Fibroblast of peridontal ligament (primary cell): ENCODE data around the gene TEX13B.
"Not testable (repeated sequence)": the region's sequence is repeated elsewhere in the genome, so short reads cannot be mapped to it uniquely, and the experiment has no call there.

Experiments used
- DNase-seq: peaks from one replicate; pipeline ENCODE4 v3.0.0-alpha.2; 2010; ENCODE audit errors: extremely low read depth

TEX13B gene

GRCh38 chrX:107982356-107982755, at the start of gene TEX13B:
TSS of gene TEX13B (minus strand) at chrX:107982370. CDS start at chrX:107982127, 243 bp downstream.
- DNase-seq: no peak

- no peak for DNase-seq
Measured at GRCh38 chrX:108029928-108030711, 48.0 kb upstream of the TEX13B start.

- no peak for DNase-seq
Measured at GRCh38 chrX:108028854-108029253, 46.7 kb upstream of the TEX13B start.

GRCh38 chrX:108025954-108026600, 43.9 kb upstream of the TEX13B start:
- DNase-seq: no peak

- no peak for DNase-seq
Measured at GRCh38 chrX:108025376-108025775, 43.2 kb upstream of the TEX13B start.

- DNase-seq: no peak
Measured at GRCh38 chrX:108022491-108023089, 40.4 kb upstream of the TEX13B start.

- peak; percentile 17 for DNase-seq
Measured at GRCh38 chrX:108020631-108021030, 38.5 kb upstream of the TEX13B start.

GRCh38 chrX:108019382-108019875, 37.3 kb upstream of the TEX13B start:
- DNase-seq: no peak

- no peak for DNase-seq
Measured at GRCh38 chrX:108018656-108019381, 36.6 kb upstream of the TEX13B start.

- peak; percentile 39 for DNase-seq
Measured at GRCh38 chrX:108001218-108001814, 19.1 kb upstream of the TEX13B start.

- DNase-seq: no peak
Measured at GRCh38 chrX:108000751-108001150, 18.6 kb upstream of the TEX13B start.

- no peak for DNase-seq
Measured at GRCh38 chrX:107996124-107996523, 14.0 kb upstream of the TEX13B start.

- no peak for DNase-seq
Measured at GRCh38 chrX:107985033-107985432, 2.9 kb upstream of the TEX13B start.

GRCh38 chrX:107979534-107979933, 2.6 kb downstream of the TEX13B start:
- DNase-seq: no peak

- DNase-seq: peak; percentile 2
Measured at GRCh38 chrX:107978707-107979307, 3.4 kb downstream of the TEX13B start.

- DNase-seq: no peak
Measured at GRCh38 chrX:107978071-107978470, 4.1 kb downstream of the TEX13B start.

GRCh38 chrX:107971636-107972035, 10.5 kb downstream of the TEX13B start:
- no peak for DNase-seq

GRCh38 chrX:107970073-107970472, 12.1 kb downstream of the TEX13B start:
- DNase-seq: no peak

GRCh38 chrX:107968623-107969022, 13.5 kb downstream of the TEX13B start:
- DNase-seq: no peak

GRCh38 chrX:107955337-107955736, 26.8 kb downstream of the TEX13B start:
- DNase-seq: not testable (repeated sequence)

GRCh38 chrX:107940095-107940494, 42.1 kb downstream of the TEX13B start:
- DNase-seq: no peak
